ENCODE data around the gene GARNL3.
A peak's percentile ranks its signal among the peaks of the same experiment; 100 is the strongest.

The GARNL3 gene

DNA sequence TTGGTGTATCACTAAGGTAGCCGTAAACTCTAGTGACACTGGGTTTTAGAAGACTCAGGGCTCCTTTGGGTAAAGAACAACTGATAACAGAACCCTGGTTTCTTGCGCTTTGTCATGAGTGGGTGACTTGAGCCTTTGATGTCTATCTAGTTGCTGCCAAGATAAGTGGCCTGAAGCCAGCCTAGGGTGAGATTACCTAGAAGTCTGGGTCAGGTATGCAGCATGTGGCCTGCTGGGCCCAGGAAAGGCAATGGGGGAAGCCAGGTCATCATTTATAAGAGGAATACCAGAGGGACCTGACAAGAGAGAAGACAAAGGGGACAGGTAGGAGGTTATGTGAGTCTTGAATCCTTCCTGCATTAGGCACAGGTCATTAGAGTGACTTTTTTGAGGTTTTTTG lies 23.2 kb upstream of the GARNL3 start:
- no peak for DNase-seq

DNA sequence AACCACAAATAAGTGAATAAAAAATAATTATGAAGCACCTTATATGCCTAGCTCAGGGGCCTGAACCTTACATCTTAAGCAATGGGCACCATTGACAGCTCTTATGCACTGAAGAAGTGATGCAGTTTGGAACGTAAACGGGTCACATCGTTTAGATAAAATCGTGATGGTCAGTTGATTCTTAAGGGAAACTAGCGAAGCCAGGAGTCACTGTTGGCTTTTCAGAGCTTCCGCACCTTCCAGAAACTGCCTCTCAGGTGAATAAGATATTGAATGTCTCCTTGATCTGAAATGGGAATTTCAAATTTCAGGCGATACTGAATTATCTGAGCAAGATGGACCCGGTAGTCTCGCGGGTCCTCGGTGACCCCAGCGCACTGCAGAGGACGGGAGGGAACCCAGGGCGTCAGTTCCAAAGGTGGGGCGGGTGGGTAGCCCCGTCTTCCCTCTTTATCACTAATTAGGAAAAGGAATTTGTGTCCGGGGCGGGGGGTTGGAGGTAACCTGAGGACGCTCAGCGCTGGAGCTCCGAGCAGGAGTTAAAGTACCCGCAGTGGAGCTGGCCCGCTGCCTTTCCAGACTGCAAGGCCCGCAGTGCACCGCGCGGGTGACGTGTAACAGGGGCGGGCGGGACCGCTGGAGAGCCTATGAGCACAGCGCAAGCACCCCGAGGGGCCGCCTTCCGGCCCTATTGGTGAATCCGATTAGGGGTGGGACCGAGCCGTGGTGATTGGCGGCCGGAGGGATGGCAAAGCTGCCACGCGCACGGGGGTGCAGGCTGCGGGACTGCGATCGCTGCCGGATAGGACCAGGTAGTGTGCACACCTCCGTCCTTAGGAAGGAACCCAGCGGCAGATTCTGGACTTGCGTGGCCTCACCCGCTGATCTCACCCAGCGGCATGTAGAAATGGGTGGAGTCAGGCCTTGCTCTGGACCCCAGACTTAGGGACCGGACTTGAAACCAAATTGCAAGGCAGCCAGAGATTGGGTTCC lies 19.7 kb upstream of the GARNL3 start:
- DNase-seq = peak; percentile 94

DNA sequence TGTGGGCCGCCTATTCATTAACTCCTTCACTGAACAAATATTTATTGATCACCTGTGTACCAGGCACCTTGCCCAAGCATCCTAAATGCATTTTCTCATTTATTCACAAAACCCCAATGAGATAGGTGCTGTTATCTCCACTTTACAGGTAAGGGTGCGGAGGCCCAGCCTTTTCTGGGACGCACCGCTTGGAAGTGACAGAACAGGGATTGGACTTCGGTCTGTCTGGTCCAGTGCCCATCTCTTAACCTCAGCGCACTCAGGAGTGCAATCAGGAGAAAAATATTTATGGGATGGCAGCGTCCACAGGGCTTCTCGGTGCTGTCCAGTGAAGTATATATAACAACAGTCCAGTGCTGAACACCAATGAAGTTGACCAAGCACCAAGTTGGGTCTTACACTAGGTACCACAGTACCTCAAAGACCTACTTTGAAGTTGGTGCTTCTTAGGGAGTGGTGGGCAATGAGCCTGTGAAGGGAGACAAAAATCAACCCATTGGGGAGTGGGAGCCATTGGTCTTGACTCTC lies 18.9 kb upstream of the GARNL3 start:
- no peak for DNase-seq

DNA sequence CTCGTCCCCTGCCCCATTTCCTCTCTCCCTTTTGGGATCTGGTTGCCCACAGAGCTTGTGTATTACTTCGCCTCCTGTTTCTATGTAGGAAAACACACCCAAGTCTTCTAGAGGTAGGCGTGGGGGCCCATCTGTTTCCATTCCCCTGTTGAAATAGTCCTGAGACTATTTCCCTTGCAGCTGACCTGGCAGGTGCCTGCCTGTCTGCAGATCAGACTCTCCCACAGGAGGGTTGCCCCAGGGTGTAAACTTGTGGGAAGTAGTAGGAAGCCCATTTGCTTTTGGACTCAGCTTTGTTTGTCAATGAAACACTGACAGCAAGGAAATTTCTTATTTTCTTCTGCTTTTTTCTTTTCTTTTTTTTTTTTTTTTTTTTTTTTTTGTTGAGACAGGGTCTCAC lies 16.3 kb upstream of the GARNL3 start:
- no peak for DNase-seq

- DNase-seq = no peak
Measured at GRCh38 chr9:127249877-127250276, 14.7 kb upstream of the GARNL3 start.

DNA sequence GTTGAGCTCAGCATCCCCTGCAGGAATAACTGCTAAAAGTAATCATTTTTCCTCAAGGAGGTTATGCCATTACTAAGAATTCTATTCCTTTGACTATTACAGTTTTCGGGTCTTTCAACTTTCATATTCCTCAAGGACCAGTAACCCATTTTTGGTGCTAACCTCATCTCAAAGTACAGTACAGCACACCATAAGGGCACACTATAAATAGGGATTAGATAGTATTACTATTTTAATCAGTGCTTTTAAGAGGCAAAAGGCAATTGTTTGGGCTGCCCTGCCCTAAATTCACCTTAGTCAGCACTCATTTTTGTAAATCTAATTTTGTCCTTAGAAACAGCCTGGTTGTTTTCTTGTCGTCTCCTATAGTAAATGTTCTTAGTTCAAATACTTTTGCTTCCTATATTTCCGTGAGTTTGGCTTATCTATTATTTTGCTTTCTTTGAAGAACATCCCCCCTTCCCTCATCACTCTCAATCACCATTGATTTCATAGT lies 13.6 kb upstream of the GARNL3 start:
- DNase-seq = no peak

DNA sequence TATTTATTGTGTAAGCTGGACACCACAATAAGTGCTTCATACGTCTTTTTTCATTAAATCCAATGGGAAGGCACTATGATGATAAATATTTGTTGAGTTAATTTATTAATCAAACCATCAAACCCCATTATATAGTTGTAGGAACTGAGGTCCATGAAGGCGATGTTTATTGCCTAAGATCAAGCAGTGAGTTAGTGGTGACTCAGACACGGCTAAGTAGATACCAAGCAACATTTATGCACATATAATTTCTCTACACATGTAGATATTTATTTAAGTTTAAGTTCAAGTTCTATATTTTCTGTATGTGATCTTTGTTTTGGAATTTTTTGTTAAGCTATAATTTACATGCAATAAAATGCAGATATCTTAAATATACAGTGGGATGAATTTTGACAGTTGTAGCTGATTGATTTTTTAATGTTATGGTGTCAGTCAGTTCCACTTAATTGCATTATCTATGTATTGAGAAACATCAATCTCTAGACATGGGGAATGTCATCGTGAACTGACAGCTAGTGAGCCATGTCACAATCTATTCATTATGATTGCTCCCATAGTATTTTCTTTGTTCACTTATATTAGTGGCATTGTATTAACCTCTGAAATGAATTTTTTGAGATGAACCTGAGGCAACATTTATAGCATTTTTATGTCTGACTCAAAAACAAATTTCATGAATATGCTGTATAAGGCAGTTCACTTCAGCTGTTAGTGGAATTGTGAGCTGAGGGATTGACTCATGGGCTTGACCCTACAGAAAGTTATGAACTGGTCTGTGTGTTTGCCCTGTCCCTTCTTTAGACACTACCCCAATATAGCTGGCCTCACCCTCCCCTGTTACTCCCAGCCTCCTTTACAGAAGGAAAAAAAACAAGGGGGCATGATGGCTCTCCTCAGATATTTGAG lies 11.9 kb upstream of the GARNL3 start:
- no peak for DNase-seq

GRCh38 chr9:127253446-127253845 lies 11.1 kb upstream of the GARNL3 start:
- DNase-seq = no peak

DNA sequence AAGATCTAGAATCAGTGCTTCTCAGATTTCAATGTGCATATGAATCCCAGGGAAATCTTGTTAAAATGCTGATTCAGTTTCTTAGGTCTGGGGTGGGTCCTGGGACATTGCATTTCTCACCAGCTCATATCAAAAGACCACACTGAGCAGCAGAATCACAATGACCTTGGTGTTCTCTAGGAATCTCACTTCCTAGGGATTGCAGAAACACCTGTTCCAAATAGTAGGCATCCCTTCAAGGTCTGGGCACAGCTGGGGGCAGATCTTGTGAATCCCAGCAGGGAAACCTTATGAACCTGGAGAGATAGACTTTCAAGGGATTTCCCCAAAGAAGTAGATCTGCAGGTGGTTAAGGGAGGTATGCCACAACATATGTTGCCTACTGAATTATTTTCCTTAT lies 8.9 kb upstream of the GARNL3 start:
- no peak for DNase-seq

DNA sequence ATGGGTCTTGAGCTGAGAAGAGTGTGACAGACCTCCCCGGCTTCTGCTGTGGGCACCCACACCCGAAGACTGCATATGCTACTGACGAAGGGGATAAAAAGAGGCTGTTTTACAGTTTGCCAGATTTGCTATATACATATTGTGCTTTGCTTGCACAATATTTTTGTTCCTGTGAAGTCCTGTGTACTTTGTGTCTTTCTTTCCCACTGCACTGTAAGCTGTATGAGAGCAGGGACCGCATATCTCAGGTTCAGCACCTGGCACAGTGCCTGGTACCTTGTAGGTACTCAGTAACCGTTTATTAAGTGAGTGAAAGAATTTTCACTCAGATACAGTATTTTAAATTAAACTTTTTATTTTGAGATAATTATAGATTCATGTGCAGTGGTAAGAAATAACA lies 8.2 kb upstream of the GARNL3 start:
- DNase-seq = no peak

GRCh38 chr9:127258606-127259471 lies 5.7 kb upstream of the GARNL3 start:
- no peak for DNase-seq

DNA sequence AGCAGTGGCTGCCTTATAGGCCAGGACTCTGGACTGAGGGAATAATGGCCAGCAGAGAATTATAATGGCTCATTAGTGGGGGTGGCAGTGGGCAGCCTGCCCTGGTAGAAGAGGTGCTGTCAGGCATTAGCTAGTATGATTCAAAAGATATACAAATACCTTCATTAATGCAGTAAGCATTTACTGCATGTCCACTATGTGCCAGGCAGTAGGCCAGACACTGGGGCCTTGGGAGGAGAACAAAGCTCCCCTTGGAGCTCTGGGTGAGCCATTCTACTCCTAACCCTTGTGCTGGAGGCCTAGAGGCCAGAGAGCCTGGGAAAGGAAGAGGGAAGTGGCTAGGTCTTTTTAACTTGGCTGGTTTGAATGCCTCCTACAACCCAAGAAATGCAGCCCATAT lies 2.0 kb upstream of the GARNL3 start:
- no peak for DNase-seq

GRCh38 chr9:127263237-127263636 lies 1.3 kb upstream of the GARNL3 start:
- no peak for DNase-seq

DNA sequence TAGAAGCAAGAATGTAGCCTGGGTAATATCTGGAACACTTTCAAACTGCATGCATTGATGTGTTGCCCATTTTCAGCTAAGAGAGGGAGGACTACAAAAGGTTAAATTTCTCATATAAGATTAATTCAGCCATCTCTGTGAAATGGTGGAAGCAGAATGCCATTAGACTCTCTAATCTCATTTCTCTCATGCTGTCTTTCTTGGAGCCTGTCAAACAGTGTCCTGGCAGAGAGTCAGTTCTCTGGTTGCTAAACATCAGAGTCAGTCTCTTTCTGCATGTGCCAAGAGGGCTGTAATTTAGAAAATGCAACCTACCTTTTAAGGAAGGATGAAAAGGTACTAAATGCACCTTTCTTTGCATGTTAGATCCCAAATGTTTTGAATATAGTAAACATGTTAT lies 910 bp upstream of the GARNL3 start:
- DNase-seq = no peak

DNA sequence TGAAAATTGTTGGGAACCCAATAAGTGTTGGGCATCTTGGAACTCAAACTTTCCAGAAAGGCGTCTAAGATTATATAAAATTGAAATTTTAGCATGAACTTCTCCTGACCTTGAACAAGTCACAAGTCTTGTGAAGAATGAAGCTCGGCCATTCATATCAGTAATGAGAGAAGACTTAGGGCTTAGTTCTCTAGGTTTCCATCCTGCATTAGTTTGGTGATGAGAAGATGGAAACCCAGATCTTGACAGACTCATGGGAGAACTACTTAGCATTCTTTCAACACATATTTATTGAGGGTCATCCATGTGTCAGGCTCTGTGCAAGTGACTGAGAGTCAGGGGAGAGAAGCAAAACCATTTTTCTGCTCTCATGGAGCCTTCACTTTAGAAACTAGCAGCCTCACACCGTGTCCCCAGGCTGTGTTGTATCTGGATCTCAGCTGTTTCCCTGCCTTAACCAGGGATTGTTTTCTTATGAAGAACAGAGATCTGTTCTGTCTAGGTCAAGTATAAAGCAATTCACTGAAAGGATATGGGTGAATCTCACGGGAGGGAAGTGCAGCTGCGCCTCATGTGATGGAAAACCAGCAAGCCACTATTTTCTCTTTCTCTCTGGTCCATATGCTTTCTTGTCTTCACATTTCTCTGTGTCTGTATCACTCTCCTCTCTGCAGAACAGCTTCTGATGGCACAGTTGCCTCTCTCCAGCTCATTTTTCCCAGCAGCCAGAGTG lies 3.4 kb downstream of the GARNL3 start:
- no peak for DNase-seq

DNA sequence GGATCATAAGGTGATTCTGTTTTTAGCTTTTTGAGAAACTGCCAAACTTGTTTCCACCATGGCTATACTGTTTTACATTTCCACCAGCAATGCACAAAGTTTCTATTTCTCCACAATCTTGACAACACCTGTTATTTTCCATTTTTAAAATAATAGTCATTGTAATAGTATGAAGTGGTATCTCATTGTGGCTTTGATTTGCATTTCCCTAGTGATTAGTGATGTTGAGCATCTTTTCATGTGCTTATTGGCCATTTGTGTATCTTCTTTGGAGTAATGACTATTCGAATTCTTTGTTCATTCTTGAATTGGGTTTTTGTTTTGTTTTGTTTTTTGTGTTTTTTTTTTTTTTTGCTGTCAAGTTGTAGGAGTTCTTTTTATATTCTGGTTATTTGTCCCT lies 4.9 kb downstream of the GARNL3 start:
- no peak for DNase-seq

GRCh38 chr9:127273326-127273725 lies 8.8 kb downstream of the GARNL3 start:
- peak; percentile 2 for DNase-seq

- DNase-seq = no peak
Measured at GRCh38 chr9:127277099-127277498, 12.5 kb downstream of the GARNL3 start.

DNA sequence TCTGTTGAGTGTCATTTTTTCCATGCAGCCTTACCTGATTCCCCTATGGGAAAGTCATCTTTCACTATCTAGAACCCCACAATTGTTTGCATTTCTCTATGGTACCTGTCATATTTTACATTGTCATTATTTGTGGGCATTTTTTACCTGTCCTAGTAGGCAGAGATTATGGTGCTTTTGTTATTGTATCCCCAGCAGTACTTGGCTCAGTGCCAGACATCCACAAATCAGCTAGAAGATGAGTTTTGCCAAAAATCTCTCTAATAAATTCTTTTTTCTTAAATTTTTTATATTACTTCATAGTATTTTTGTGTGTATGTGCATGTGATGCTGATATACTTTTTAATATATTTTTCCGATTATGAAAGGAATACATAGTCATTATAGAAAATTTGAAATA lies 13.2 kb downstream of the GARNL3 start:
- no peak for DNase-seq

GRCh38 chr9:127278372-127278771 lies 13.8 kb downstream of the GARNL3 start:
- no peak for DNase-seq

DNA sequence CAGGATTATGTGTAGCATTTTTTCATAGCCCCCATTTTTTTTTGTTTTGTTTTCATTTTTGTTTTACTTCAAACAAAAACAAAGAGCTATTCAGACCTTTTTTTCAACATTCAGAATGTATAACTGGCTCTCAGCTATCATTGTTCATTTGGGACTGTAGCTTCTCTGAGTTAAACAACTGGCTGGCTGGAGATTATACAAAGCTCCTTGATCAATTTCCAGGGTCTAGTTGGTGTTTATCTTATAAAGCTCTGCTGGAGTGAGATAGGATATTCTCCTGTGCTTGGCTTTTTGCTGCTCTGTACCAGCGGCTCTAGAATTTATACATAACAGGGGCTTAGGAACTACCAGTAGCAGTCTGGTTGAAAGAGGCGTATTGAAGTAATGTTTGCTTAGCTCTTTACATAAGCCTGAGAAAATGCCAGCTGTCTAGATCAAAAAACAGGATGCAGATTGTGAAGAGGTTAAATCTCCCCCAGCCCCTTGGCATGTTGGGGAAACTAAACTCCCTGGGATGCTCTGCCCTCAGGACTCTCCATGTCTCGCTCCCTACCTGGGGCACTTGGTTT lies 15.2 kb downstream of the GARNL3 start:
- DNase-seq = no peak
